ENCODE measurements around the gene EPB41L2. TPM values are rescaled to one million over a fixed set of nuclear protein-coding genes. Genes with fewer than 3 reads are reported as not detected.
"Not testable (repeated sequence)": the region's sequence is repeated elsewhere in the genome, so short reads cannot be mapped to it uniquely, and the experiment has no call there.

The EPB41L2 gene
- total RNA-seq, 1 donor from 2014 or later: 121 TPM

DNA sequence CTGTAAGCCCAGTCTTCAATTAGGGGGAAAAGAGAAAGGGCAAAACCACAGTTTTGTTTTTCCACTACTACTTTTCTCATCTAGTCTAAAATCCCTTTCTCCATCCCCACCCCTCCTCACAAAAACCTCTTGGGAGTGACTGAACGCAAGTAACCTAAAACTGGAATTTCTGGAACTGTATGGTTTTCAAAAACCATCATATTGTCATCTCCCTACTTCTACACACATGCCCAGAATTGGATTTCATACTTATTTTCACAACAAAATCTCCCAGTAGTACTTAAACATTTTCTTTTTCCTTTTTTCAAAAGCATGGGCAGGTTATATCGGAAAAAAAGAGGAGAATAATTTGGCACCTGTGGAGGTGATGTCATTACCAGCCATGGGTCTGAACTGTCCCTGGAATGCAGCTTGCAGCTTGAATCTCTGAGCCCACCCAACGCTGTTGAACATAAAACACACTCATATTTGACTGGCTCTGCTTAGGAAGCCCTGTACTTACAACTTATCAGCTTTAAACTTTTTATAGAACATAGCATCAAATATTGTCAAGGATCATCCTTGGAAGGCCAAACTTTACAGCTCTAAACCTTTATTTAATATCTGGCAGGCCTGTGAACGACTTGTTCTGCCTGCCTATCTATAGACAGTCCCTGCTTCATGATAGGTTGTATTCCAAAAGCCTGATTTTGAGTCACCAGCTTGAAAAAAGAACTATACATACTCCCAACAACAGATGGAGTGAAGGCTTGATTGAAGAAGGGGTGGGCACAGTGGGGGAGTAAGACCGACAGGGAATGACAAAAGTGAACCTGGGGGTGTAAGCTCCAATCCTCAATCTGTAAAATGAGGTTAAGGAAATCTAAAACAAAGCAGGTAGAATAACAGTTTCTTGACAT is 59.3 kb downstream of the EPB41L2 start:
- DNase-seq (ENCODE audit: low spot score): peak; percentile 67

GRCh38 chr6:131002661-131002980 is 60.4 kb downstream of the EPB41L2 start:
- no peak for DNase-seq (ENCODE audit: low spot score)

GRCh38 chr6:131001945-131002660 is 60.9 kb downstream of the EPB41L2 start:
- DNase-seq (ENCODE audit: low spot score): no peak

GRCh38 chr6:131001111-131001736 is 61.8 kb downstream of the EPB41L2 start:
- DNase-seq (ENCODE audit: low spot score): no peak

GRCh38 chr6:131000544-131000943 is 62.5 kb downstream of the EPB41L2 start:
- no peak for DNase-seq (ENCODE audit: low spot score)

DNA sequence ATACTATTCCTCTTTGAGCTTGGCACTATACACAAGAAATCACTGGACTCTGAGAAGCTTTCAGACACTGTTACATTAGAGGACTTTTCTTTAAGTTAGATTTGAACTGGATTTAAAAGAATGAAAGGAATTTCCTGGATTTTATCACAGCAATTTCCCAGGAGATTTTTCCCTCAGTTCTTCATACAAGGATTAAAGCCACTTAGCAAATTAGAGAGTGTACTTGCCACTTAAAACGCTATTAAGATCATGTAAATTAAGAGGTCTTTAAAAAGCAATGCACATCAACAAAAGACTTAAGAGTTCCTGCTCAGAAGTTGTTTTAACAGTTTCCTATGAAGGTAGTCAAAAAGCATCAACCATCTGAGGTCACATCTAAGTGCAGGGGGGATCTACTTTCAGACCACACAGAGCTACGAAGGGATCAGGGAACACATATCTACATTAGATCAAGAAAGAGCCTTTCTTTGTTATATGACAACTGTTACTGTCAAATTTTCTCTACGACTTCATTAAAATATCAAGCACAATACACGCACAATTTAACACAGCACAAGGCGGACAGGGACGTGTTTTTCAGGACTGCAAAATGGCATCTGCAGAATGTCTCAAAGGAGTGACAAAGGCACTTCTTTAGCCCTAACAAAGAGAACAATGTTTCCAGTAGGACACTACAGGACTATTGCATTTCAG is 65.8 kb downstream of the EPB41L2 start:
- peak; percentile 67 for DNase-seq (ENCODE audit: low spot score)

GRCh38 chr6:130996635-130997034 is 66.4 kb downstream of the EPB41L2 start:
- DNase-seq (ENCODE audit: low spot score): no peak

DNA sequence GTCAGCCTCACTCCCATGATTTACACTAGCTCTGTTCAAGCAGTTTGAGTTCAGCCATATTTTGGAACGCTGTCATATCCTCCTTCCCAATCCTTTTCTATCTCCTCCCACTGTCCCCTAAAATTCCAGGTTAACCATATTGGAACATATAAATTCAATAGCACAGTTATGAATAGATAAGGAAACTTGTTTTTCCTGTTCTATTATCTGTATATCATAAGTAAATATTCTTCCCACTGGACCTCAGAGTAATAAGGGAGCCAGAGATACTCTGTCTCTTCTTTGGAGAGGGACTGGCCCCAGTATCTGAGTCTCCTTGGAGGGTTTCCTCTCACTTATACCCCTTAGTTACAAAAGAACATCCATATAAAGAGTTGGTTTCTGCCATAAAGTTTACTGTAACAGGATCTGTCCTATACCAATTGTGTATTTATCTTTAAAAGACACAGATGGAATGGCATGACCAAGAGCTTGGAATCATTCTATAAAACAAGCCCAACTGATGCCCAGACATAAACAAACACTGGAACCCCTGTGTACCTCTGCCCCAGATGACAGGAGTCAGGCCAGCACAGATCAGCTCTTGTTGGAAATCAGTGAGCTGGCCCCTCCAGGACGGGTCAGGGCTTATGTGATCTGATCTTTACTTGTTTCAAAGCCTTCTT is 67.1 kb downstream of the EPB41L2 start:
- no peak for DNase-seq (ENCODE audit: low spot score)

DNA sequence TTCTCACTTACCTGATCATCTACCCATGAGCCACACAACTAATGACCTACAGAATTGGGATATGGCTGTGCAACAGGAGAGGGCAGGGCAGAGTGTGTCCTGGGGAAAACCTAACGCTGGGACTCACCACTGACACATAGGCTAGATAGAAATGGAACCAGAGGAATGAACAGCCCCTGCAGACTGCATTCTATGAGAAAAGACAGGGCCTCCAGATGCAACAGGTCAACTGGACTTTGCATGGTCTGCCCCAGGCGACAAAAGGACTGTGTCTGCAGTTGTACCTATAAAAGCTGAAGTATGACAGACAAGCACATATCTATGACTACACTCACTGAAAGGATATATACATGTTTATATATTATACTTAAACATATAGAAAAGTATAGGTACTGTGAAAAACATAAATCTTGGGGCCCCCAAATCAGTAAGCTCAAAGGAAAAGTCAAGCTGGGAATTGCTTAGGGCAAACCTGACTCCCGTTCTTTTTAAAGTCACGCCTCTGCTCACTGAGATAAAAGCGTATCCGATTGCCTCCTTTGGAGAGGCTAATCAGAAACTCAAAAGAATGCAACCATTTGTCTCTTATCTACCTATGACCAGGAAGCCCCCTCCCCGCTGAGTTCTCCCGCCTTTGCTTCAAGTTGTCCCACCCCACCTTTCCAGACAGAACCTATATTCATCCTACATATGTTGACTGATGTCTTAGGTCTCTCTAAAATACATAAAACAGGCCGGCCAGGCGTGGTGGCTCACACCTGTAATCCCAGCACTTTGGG is 68.5 kb downstream of the EPB41L2 start:
- DNase-seq (ENCODE audit: low spot score): no peak

DNA sequence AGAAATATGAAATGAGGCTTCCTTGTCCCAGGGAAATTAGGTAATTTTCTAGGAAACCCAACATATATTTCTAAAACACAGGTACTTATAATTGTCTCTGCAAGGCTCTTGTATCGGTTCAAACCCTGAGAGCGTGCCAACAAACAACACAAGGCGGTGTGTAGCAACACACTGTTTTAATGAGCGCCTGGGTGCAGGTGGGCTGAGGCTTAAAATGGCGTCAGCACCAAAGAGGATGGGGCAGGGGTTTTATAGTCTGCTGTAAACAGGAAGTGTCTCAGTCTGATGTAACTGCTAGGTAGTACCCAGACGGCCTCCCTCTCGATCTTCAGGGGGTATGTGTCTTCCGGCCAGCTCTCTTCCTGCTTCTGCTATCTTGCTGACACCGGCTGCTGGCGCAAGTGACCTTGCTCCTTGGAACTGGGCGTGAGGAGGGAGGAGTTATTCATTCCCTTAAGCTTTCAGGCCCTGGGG is 69.7 kb downstream of the EPB41L2 start:
- no peak for DNase-seq (ENCODE audit: low spot score)

GRCh38 chr6:130991422-130992137 is 71.5 kb downstream of the EPB41L2 start:
- DNase-seq (ENCODE audit: low spot score): no peak

DNA sequence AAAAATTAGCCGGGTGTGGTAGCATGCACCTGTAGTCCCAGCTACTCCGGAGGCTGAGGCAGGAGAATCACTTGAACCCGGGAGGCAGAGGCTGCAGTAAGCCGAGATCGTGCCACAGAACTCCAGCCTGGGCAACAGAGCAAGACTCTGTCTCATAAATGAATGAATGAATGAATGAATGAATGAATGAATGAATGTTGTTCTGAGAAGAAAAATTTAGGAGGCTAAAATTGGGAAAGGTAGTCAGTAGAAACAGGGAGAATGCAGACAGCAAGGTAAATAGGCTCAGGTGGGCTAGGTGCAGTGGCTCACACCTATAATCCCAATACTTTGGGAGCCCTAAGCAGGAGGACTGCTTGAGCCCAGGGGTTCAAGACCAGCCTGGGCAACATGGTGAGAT is 75.5 kb downstream of the EPB41L2 start:
- DNase-seq (ENCODE audit: low spot score): not testable (repeated sequence)

- DNase-seq (ENCODE audit: low spot score): no peak
Observed at GRCh38 chr6:130985115-130985514, 77.9 kb downstream of the EPB41L2 start.

GRCh38 chr6:130982941-130983456 is 80.0 kb downstream of the EPB41L2 start:
- no peak for DNase-seq (ENCODE audit: low spot score)

DNA sequence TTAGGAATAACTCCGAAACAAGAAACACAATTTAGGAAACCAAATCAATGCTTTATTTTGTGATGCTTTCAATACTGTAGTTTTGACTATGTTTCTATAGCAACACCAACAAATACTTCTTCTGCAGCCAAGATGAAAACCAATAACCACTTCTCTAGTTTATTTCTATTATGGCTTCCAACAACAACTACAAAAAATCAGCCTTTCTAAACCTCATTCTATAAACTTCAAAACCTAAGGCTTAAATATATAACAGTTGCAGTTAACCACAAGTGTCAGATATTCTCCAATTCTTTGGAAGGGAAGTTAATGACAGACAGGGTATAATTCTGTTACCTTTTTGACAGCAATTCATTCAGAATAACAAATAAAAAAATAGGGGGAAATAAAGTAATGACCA is 80.9 kb downstream of the EPB41L2 start:
- no peak for DNase-seq (ENCODE audit: low spot score)

DNA sequence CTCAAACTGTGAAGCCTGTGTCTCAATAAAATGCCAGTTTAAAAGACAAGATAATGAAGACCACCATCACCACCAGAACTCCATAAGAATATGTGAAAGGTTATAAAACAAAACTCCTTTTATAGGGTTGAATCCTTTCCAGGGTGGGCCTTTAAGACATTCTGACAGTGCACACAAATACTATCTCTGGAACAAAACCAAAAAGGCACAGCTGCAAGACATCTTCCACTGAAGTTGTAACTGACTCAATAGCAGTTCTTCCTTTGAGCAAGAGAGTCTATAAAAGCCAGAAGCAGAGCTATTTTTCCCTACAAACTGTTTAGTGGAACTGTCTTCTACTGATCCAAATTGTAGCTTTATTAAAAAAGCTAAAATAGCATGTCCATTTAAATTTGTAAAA is 81.6 kb downstream of the EPB41L2 start:
- DNase-seq (ENCODE audit: low spot score): peak; percentile 95

- DNase-seq (ENCODE audit: low spot score): no peak
Observed at GRCh38 chr6:130980310-130981032, 82.6 kb downstream of the EPB41L2 start.

DNA sequence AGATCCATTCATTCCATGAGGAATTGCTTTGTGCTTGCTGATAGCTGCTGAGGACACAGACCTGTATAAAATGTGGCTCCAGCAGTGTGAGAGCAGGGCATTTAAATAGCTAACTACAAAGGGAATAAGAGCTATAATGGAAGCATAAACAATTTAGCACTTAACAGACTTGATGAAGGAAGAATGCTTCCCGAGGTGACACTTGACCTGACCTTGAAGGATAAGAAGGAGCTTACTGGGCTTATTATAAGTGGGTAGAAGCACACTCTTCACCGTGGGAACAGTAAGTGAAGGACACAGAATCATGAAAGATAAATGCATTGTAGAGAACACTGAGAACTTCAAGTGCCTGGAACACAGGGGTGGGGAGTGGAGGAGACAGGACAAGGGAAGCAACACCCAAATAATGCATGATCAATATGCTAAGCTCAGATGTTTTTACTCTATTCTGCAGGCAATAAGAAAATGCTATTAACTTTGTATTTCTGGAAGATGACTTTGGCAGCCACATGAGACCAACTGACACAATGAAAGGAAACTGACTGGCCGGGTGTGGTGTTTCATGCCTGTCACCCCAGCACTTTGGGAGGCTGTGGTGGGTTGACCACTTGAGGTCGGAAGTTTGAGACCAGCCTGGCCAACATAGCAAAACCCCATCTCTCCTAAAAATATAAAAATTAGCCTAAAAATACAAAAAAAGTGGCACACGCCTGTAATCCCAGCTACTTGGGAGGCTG is 84.2 kb downstream of the EPB41L2 start:
- DNase-seq (ENCODE audit: low spot score): no peak
